HepG2 (cell line): Measurements from ENCODE around the gene PDPR. TPM values are rescaled to one million over a fixed set of nuclear protein-coding genes. Genes with fewer than 3 reads are reported as not detected.
"Not testable (repeated sequence)": the region's sequence is repeated elsewhere in the genome, so short reads cannot be mapped to it uniquely, and the experiment has no call there.

Experiments
- ATAC-seq: fragments of 200-7000 bp; cut with Tn5 transposase; 3 replicates; pipeline ENCODE4 v1.9.1; 2020; ENCODE audit warnings: mild to moderate bottlenecking, moderate library complexity
- BruUV-seq: library from RNA; stranded (reverse); fragments of 400-500 nt; replicated peaks from 2 replicates; lab custom pipeline; 2021; lab: Mats Ljungman, UMichigan
- CTCF ChIA-PET: fragments of 300-600 bp; formaldehyde crosslinking; extraction: SDS; loops from one replicate; lab custom pipeline; 2021; ENCODE audit warnings: low total read pairs, inconsistent platforms, low intra/inter-chr PET ratio; lab: Yijun Ruan, JAX
- POLR2A ChIA-PET: fragments of 350-600 bp; sonication (Branson Sonifier 250); formaldehyde crosslinking; loops from one replicate; lab custom pipeline; 2020; ENCODE audit warnings: antibody characterized with exemption, inconsistent platforms; lab: Yijun Ruan, JAX
- DNase-seq: peaks from one replicate; pipeline ENCODE4 v3.0.0-alpha.2; 2015; ENCODE audit warnings: low spot score
- FAIRE-seq: peaks from 3 replicates; lab custom pipeline; 2011; peaks lifted over from hg19 to GRCh38; lab: Jason Lieb, UNC
- H2AFZ ChIP-seq: one replicate; pipeline ENCODE4 v1.6.1; 2011; ENCODE audit warnings: low read length, inconsistent platforms
- H3K27ac ChIP-seq: fragments of 300-600 bp; 3 replicates; pipeline ENCODE4 v1.8.0; 2011; ENCODE audit warnings: mixed run types, mild to moderate bottlenecking, mixed read lengths, low read length, inconsistent platforms; ENCODE audit not compliant: insufficient read depth; ENCODE audit errors: extremely low read length
- H3K27me3 ChIP-seq, 2 experiments: fragments of 200-600 bp in 1 of 2; 2 replicates in 1 of 2; 3 replicates in 1 of 2; pipeline versions ENCODE4 v1.6.0 to v1.8.0; 2011; ENCODE audit warnings: low read length in 2 of 2, mild to moderate bottlenecking in 2 of 2, moderate library complexity in 2 of 2, inconsistent platforms in 1 of 2; ENCODE audit not compliant: insufficient read depth in 2 of 2, control insufficient read depth in 1 of 2
- H3K36me3 ChIP-seq, 2 experiments: fragments of 200-600 bp in 1 of 2; replicated peaks in 1 of 2; 2 replicates in 1 of 2; 3 replicates in 1 of 2; pipeline versions ENCODE4 v1.5.1 to v1.8.0; 2011; ENCODE audit warnings: low read length in 2 of 2, inconsistent platforms in 1 of 2; ENCODE audit not compliant: insufficient read depth in 2 of 2, control insufficient read depth in 1 of 2
- H3K4me1 ChIP-seq: 2 replicates; pipeline ENCODE4 v1.5.1; 2012; ENCODE audit warnings: low read length, inconsistent platforms; ENCODE audit not compliant: insufficient read depth
- H3K4me2 ChIP-seq: 2 replicates; pipeline ENCODE4 v1.6.0; 2011; ENCODE audit warnings: low read depth, low read length, inconsistent platforms
- H3K4me3 ChIP-seq, 3 experiments: fragments of 200-600 bp in 1 of 3; sonication (generic), shearing (Covaris generic) in 1 of 3; replicated peaks in 1 of 3; 2 replicates each; pipeline ENCODE4 v1.5.1; 2011 to 2016; ENCODE audit warnings: low read length in 3 of 3, inconsistent platforms in 2 of 3, low read depth in 2 of 3, mild to moderate bottlenecking in 2 of 3, control low read depth in 1 of 3, mixed read lengths in 1 of 3; ENCODE audit not compliant: insufficient read depth in 1 of 3
- H3K79me2 ChIP-seq: one replicate; pipeline ENCODE4 v1.6.1; 2011; ENCODE audit warnings: low read length, inconsistent platforms; ENCODE audit not compliant: insufficient read depth
- H3K9ac ChIP-seq: 2 replicates; pipeline ENCODE4 v1.6.0; 2011; ENCODE audit warnings: mild to moderate bottlenecking, low read depth, low read length, inconsistent platforms; ENCODE audit not compliant: insufficient read depth
- H3K9me3 ChIP-seq: 2 replicates; pipeline ENCODE4 v1.5.1; 2012; ENCODE audit warnings: mild to moderate bottlenecking, low read length
- H4K20me1 ChIP-seq: 2 replicates; pipeline ENCODE4 v1.6.0; 2011; ENCODE audit warnings: inconsistent platforms, mild to moderate bottlenecking, low read length, moderate library complexity; ENCODE audit not compliant: insufficient read depth
- PHF8 ChIP-seq: sonication (generic); formaldehyde crosslinking; IDR thresholded peaks from 2 replicates; pipeline ENCODE4 v1.5.0; 2020; ENCODE audit warnings: missing genetic modification reagents
- ZFY ChIP-seq: sonication (generic); formaldehyde crosslinking; IDR thresholded peaks from 2 replicates; pipeline ENCODE4 v1.4.0; 2020; ENCODE audit warnings: missing genetic modification reagents
- WGBS: methylation state at CpG from one replicate; pipeline ENCODE4 v1.1.6; 2017; ENCODE audit warnings: low lambda C conversion rate; 5-methylcytosine and 5-hydroxymethylcytosine counted together
- in situ Hi-C: cut with HindIII; loops from 2 replicates; pipeline ENCODE4 v1.10.0; 2017; ENCODE audit warnings: low pct_unique_long_range_greater_than_20kb; ENCODE audit not compliant: extremely low pct_ligation_motif_present
- intact Hi-C: fragments of 100-400 bp; cut with micrococcal nuclease; formaldehyde crosslinking; loops from one replicate; pipeline ENCODE4 v1.10.0; 2022; ENCODE audit not compliant: unreplicated experiment
- polyA plus RNA-seq, 8 experiments: library from polyadenylated mRNA; depleted of rRNA in 3 of 8; stranded (reverse) in 7 of 8; unstranded in 1 of 8; fragments of >200 nt; fragmentation: Illumina TruSeq in 4 of 8; extraction: Trizol in 4 of 8; gene quantifications; 2 replicates each; pipeline versions ENCODE4 v1.2.1 to v1.2.3, GENCODE V29; 2011 to 2016; ENCODE audit warnings: low read depth in 4 of 8, missing spikeins in 1 of 8, mixed read lengths in 1 of 8; ENCODE audit not compliant: insufficient read depth in 1 of 8
- total RNA-seq, 5 experiments: library from RNA; depleted of rRNA; stranded (reverse); fragments of >200 nt; fragmentation: Illumina TruSeq; extraction: Trizol; gene quantifications; 2 replicates each; pipeline ENCODE4 v1.2.3, GENCODE V29; 2016; ENCODE audit warnings: low read depth in 1 of 5

Gene PDPR
- total and polyA plus RNA-seq, 2 of the 13 experiments (the other 11 are each of a cell fraction or from before 2014, with no cell fraction given) = 19.5 to 29.9 TPM

DNA sequence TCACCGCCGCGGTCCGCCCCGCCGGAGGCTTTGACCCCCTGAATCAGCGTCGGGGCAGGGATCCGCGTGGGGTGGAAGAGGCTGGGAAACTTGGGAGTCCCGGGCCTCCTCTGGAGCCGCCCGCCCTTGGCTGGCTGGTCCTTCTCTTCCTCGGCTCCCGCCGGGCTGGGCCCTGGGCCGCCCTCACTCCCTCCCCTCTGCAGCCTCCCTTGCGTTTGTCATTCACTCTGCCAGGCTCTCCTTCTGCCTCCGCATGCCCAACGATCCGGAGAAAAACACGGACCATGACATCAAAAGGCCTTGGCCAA lies 74.4 kb downstream of the PDPR start:
- intact Hi-C loops = not testable (repeated sequence)
- ATAC-seq = peak; percentile 64

DNA sequence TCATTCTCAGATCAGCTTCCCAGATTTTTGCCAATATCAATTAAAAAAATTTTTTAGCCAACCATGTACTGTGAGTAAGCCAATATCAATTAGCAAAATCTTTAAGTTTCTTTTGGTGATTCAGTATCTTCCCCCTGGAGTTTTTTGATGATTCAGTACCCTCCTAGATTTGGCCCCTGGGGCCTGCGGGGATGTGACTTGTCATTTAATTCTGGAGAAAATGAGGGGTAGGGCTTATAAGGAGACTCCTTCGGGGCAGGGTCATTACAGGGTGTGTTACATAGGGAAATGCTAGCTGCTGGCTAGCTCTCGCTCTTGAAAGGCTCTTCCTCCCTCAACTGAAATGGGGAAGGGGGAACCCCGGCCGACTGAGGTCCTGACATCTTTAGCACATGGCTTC lies 76.4 kb downstream of the PDPR start:
- CTCF ChIA-PET, FAIRE-seq, H3K9ac ChIP-seq, H3K4me3 ChIP-seq, ATAC-seq, H3K27ac ChIP-seq, H3K4me1 ChIP-seq, H3K79me2 ChIP-seq, H2AFZ ChIP-seq, H3K9me3 ChIP-seq, H3K36me3 ChIP-seq, H4K20me1 ChIP-seq, H3K27me3 ChIP-seq, H3K4me2 ChIP-seq, in situ Hi-C loops, intact Hi-C loops, DNase-seq, POLR2A ChIA-PET, BruUV-seq: not testable (repeated sequence)
- WGBS = no CpG with 5 or more reads among the region's 5 CpGs

More for the DNA sequence above, 74.4 kb downstream of the PDPR start:
- BruUV-seq, H3K27ac ChIP-seq, POLR2A ChIA-PET, H3K9ac ChIP-seq, DNase-seq, H3K9me3 ChIP-seq, H3K27me3 ChIP-seq, H3K79me2 ChIP-seq, H3K4me1 ChIP-seq, FAIRE-seq, H3K36me3 ChIP-seq, H2AFZ ChIP-seq, H3K4me2 ChIP-seq, in situ Hi-C loops, H4K20me1 ChIP-seq, H3K4me3 ChIP-seq, CTCF ChIA-PET: not testable (repeated sequence)
- no CpG with 5 or more reads among the region's 22 CpGs for WGBS
- 0 out of 2 replicates have a peak, but pooled peaks have one; percentile 29 for TF ChIP-seq PHF8 (CRISPR knock-in tag)
- peak; percentile 17 for TF ChIP-seq ZFY (CRISPR knock-in tag)
